SK-N-SH treated with all-trans-retinoic acid at 6 μM for 48 hours (cell line): ENCODE results near the gene RTL1.

Experiments
- ATAC-seq: fragments of 200-7000 bp; cut with Tn5 transposase; 3 replicates; pipeline ENCODE4 v1.9.1; 2020; ENCODE audit warnings: mild to moderate bottlenecking, moderate library complexity
- BACH2 ChIP-seq: fragments of 250-450 bp; sonication (Bioruptor Pico); IDR thresholded peaks from 2 replicates; pipeline ENCODE4 v1.9.0; 2021; ENCODE audit warnings: mild to moderate bottlenecking, borderline replicate concordance
- CSDC2 ChIP-seq: fragments of 250-450 bp; sonication (Bioruptor Pico); IDR thresholded peaks from 2 replicates; pipeline ENCODE4 v1.5.0; 2020; ENCODE audit warnings: mild to moderate bottlenecking, moderate library complexity
- ESRRG ChIP-seq: fragments of 250-450 bp; sonication (Bioruptor Pico); IDR thresholded peaks from 2 replicates; pipeline ENCODE4 v1.6.1; 2021; ENCODE audit warnings: mild to moderate bottlenecking
- GLIS3 ChIP-seq: fragments of 250-450 bp; sonication (Bioruptor Pico); IDR thresholded peaks from 2 replicates; pipeline ENCODE4 v1.5.0; 2020; ENCODE audit warnings: mild to moderate bottlenecking, moderate library complexity
- ISL1 ChIP-seq: fragments of 250-450 bp; sonication (Bioruptor Pico); IDR thresholded peaks from 2 replicates; pipeline ENCODE4 v2.1.2; 2022; ENCODE audit warnings: mild to moderate bottlenecking, moderate library complexity
- OSR1 ChIP-seq: fragments of 250-450 bp; sonication (Bioruptor Pico); IDR thresholded peaks from 2 replicates; pipeline ENCODE4 v1.8.0; 2022; ENCODE audit warnings: moderate library complexity, mild to moderate bottlenecking, inconsistent platforms
- PPARA ChIP-seq: fragments of 250-450 bp; sonication (Bioruptor Pico); IDR thresholded peaks from 2 replicates; pipeline ENCODE4 v1.5.0; 2020; ENCODE audit warnings: mild to moderate bottlenecking, borderline replicate concordance
- RARB ChIP-seq: fragments of 250-450 bp; sonication (Bioruptor Pico); IDR thresholded peaks from 2 replicates; pipeline ENCODE4 v1.8.0; 2021; ENCODE audit warnings: mild to moderate bottlenecking, moderate library complexity
- TCF4 ChIP-seq: fragments of 250-450 bp; sonication (Bioruptor Pico); IDR thresholded peaks from 2 replicates; pipeline ENCODE4 v1.8.0; 2021; ENCODE audit warnings: mild to moderate bottlenecking, moderate library complexity, borderline replicate concordance
- TOX ChIP-seq: fragments of 250-450 bp; sonication (Bioruptor Pico); IDR thresholded peaks from 2 replicates; pipeline ENCODE4 v1.8.0; 2021; ENCODE audit warnings: mild to moderate bottlenecking, moderate library complexity, borderline replicate concordance
- ZFP3 ChIP-seq: fragments of 250-450 bp; sonication (Bioruptor Pico); IDR thresholded peaks from 2 replicates; pipeline ENCODE4 v1.5.0; 2020; ENCODE audit warnings: mild to moderate bottlenecking, moderate library complexity
- ZFP30 ChIP-seq: fragments of 450-650 bp; formaldehyde crosslinking; IDR thresholded peaks from 2 replicates; pipeline ENCODE4 v1.5.0; 2022; ENCODE audit warnings: mild to moderate bottlenecking, moderate library complexity
- ZNF70 ChIP-seq: fragments of 450-650 bp; formaldehyde crosslinking; IDR thresholded peaks from 2 replicates; pipeline ENCODE4 v1.5.0; 2020; ENCODE audit warnings: mild to moderate bottlenecking, moderate library complexity
- ZNF8 ChIP-seq: fragments of 450-650 bp; formaldehyde crosslinking; IDR thresholded peaks from 2 replicates; pipeline ENCODE4 v1.5.0; 2020; ENCODE audit warnings: mild to moderate bottlenecking, moderate library complexity
- TF ChIP-seq, protein P1 (sequence below): fragments of 250-450 bp; sonication (Bioruptor Pico); IDR thresholded peaks from 2 replicates; pipeline ENCODE4 v1.8.0; 2020; ENCODE audit warnings: mild to moderate bottlenecking, moderate library complexity, borderline replicate concordance
- TF ChIP-seq, protein P2 (sequence below): fragments of 250-450 bp; sonication (Bioruptor Pico); IDR thresholded peaks from 2 replicates; pipeline ENCODE4 v1.5.0; 2020; ENCODE audit warnings: mild to moderate bottlenecking, moderate library complexity
- TF ChIP-seq, protein P3 (sequence below): fragments of 250-450 bp; sonication (Bioruptor Pico); IDR thresholded peaks from 2 replicates; pipeline ENCODE4 v1.5.1; 2021; ENCODE audit warnings: mild to moderate bottlenecking, moderate library complexity
- TF ChIP-seq, protein P4 (sequence below): fragments of 250-450 bp; sonication (Bioruptor Pico); IDR thresholded peaks from 2 replicates; pipeline ENCODE4 v1.8.0; 2021; ENCODE audit warnings: low read depth, mild to moderate bottlenecking, moderate library complexity, borderline replicate concordance
- TF ChIP-seq, protein P5 (sequence below): fragments of 250-450 bp; sonication (Bioruptor Pico); IDR thresholded peaks from 2 replicates; pipeline ENCODE4 v1.5.1; 2020; ENCODE audit warnings: low read depth, mild to moderate bottlenecking, moderate library complexity

RTL1 gene

DNA sequence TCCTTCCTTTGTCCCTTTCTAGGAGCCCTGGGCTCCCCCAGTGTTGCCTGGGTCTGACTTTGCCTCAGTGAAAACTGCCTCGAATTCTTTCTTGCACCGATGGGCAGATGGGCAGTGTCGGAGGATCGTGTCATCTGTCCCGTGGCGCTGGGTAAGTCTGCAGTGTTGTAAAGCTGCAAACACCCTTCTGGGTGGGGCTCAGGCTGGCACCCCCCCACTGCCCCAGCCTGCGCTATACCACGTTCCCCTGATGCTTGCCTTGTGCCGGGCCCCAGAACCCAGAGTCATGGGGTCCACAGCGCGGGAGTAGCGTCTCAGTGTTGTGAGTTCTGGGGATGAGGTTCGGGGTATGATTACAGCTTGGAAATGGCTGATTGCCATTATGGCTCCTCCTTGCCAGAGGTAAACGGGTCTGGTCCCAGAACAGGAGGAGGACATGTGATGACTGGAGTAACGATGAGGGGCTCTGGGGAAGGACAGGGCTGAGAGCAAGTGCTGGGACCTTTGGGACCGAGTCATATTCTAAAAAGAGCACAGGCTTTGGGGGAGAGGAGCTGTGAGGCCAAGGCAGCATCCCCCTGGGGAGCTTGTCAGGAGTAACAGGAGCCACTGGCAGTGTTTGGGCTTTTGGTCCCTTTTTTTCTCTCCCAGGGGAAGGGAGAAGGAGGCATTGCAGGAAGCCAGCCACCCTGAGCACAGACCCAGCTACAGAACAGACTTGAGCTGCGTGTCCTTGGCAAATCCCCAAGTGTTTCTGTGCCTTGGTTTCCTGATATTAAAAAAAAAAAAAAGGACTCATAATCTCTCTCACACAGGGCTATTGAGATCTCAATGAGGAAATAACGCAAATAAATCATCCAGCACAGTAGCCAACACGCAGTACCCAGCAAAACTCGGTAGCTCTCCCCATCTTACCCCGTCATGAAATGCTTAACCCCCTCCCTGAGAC lies 4.3 kb downstream of the RTL1 start:
- no peak for TF ChIP-seq ESRRG (CRISPR knock-in tag)
- no peak for TF ChIP-seq OSR1 (CRISPR knock-in tag)
- no peak for TF ChIP-seq GLIS3
- TF ChIP-seq, protein P1, sequence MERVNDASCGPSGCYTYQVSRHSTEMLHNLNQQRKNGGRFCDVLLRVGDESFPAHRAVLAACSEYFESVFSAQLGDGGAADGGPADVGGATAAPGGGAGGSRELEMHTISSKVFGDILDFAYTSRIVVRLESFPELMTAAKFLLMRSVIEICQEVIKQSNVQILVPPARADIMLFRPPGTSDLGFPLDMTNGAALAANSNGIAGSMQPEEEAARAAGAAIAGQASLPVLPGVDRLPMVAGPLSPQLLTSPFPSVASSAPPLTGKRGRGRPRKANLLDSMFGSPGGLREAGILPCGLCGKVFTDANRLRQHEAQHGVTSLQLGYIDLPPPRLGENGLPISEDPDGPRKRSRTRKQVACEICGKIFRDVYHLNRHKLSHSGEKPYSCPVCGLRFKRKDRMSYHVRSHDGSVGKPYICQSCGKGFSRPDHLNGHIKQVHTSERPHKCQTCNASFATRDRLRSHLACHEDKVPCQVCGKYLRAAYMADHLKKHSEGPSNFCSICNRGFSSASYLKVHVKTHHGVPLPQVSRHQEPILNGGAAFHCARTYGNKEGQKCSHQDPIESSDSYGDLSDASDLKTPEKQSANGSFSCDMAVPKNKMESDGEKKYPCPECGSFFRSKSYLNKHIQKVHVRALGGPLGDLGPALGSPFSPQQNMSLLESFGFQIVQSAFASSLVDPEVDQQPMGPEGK (CRISPR knock-in tag), result no peak
- TF ChIP-seq, protein P2, sequence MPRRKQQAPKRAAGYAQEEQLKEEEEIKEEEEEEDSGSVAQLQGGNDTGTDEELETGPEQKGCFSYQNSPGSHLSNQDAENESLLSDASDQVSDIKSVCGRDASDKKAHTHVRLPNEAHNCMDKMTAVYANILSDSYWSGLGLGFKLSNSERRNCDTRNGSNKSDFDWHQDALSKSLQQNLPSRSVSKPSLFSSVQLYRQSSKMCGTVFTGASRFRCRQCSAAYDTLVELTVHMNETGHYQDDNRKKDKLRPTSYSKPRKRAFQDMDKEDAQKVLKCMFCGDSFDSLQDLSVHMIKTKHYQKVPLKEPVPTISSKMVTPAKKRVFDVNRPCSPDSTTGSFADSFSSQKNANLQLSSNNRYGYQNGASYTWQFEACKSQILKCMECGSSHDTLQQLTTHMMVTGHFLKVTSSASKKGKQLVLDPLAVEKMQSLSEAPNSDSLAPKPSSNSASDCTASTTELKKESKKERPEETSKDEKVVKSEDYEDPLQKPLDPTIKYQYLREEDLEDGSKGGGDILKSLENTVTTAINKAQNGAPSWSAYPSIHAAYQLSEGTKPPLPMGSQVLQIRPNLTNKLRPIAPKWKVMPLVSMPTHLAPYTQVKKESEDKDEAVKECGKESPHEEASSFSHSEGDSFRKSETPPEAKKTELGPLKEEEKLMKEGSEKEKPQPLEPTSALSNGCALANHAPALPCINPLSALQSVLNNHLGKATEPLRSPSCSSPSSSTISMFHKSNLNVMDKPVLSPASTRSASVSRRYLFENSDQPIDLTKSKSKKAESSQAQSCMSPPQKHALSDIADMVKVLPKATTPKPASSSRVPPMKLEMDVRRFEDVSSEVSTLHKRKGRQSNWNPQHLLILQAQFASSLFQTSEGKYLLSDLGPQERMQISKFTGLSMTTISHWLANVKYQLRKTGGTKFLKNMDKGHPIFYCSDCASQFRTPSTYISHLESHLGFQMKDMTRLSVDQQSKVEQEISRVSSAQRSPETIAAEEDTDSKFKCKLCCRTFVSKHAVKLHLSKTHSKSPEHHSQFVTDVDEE, result no peak
- no peak for TF ChIP-seq ZNF8 (CRISPR knock-in tag)
- no peak for TF ChIP-seq ZFP30 (CRISPR knock-in tag)
- no peak for TF ChIP-seq RARB (CRISPR knock-in tag)
- TF ChIP-seq CSDC2, result no peak
- TF ChIP-seq, protein P3, sequence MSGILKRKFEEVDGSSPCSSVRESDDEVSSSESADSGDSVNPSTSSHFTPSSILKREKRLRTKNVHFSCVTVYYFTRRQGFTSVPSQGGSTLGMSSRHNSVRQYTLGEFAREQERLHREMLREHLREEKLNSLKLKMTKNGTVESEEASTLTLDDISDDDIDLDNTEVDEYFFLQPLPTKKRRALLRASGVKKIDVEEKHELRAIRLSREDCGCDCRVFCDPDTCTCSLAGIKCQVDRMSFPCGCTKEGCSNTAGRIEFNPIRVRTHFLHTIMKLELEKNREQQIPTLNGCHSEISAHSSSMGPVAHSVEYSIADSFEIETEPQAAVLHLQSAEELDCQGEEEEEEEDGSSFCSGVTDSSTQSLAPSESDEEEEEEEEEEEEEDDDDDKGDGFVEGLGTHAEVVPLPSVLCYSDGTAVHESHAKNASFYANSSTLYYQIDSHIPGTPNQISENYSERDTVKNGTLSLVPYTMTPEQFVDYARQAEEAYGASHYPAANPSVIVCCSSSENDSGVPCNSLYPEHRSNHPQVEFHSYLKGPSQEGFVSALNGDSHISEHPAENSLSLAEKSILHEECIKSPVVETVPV, result no peak
- no peak for TF ChIP-seq TCF4
- no peak for TF ChIP-seq ZFP3 (CRISPR knock-in tag)
- TF ChIP-seq, all 23 proteins: peak for 0
- ATAC-seq, result no peak

DNA sequence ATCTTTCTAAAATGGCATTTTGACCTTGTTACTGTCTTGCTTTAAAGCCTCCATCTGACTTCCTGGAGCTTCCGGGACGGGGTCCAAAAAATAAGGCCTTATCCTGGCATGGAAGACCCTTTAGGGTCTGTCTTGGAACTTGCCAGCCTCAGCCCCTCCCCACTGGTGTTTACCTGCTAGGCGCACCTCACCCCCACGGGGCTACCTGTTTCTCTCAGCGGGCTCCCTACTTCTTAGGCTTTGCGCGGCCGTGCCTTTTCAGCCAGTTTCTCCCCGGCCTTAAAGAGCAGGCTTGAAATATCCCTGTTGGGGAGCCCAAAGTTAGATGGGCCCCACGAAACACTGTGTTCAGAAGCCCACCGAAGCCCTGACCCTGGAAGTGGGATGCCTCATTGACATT lies 5.1 kb downstream of the RTL1 start:
- no peak for ATAC-seq
- no peak for TF ChIP-seq ISL1
- no peak for TF ChIP-seq RARB (CRISPR knock-in tag)
- no peak for TF ChIP-seq BACH2 (CRISPR knock-in tag)
- TF ChIP-seq, protein P4, sequence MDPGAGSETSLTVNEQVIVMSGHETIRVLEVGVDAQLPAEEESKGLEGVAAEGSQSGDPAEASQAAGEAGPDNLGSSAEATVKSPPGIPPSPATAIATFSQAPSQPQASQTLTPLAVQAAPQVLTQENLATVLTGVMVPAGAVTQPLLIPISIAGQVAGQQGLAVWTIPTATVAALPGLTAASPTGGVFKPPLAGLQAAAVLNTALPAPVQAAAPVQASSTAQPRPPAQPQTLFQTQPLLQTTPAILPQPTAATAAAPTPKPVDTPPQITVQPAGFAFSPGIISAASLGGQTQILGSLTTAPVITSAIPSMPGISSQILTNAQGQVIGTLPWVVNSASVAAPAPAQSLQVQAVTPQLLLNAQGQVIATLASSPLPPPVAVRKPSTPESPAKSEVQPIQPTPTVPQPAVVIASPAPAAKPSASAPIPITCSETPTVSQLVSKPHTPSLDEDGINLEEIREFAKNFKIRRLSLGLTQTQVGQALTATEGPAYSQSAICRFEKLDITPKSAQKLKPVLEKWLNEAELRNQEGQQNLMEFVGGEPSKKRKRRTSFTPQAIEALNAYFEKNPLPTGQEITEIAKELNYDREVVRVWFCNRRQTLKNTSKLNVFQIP (CRISPR knock-in tag), result no peak
- no peak for TF ChIP-seq ZNF70 (CRISPR knock-in tag)
- TF ChIP-seq ZFP30 (CRISPR knock-in tag), result no peak
- TF ChIP-seq, protein P1 (CRISPR knock-in tag), result no peak
- no peak for TF ChIP-seq TOX (CRISPR knock-in tag)
- TF ChIP-seq, protein P5, sequence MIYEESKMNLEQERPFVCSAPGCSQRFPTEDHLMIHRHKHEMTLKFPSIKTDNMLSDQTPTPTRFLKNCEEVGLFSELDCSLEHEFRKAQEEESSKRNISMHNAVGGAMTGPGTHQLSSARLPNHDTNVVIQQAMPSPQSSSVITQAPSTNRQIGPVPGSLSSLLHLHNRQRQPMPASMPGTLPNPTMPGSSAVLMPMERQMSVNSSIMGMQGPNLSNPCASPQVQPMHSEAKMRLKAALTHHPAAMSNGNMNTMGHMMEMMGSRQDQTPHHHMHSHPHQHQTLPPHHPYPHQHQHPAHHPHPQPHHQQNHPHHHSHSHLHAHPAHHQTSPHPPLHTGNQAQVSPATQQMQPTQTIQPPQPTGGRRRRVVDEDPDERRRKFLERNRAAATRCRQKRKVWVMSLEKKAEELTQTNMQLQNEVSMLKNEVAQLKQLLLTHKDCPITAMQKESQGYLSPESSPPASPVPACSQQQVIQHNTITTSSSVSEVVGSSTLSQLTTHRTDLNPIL (CRISPR knock-in tag), result no peak
- no peak for TF ChIP-seq PPARA (CRISPR knock-in tag)
